GM23248 (cell line): Measurements from ENCODE around the gene SPINK6. TPM values are rescaled to one million over a fixed set of nuclear protein-coding genes. Genes with fewer than 3 reads are reported as not detected.

Experiments
- DNase-seq: peaks from one replicate; pipeline ENCODE4 v3.0.0-alpha.2; 2015
- H2AFZ ChIP-seq: fragments of 200-600 bp; sonication (generic); 2 replicates; pipeline ENCODE4 v1.6.1; 2016; ENCODE audit warnings: antibody characterized with exemption
- H3F3A ChIP-seq: fragments of 200-600 bp; sonication (generic); 2 replicates; pipeline ENCODE4 v1.6.1; 2016; ENCODE audit warnings: mild to moderate bottlenecking, antibody characterized with exemption, mixed run types; ENCODE audit not compliant: insufficient read depth
- H3K27ac ChIP-seq: fragments of 200-600 bp; sonication (generic); 2 replicates; pipeline ENCODE4 v1.5.1; 2016; ENCODE audit warnings: mild to moderate bottlenecking
- H3K27me3 ChIP-seq: fragments of 200-600 bp; sonication (generic); replicated peaks from 2 replicates; pipeline ENCODE4 v1.6.1; 2016; ENCODE audit warnings: mild to moderate bottlenecking; ENCODE audit not compliant: insufficient read depth
- H3K36me3 ChIP-seq: fragments of 200-600 bp; sonication (generic); 2 replicates; pipeline ENCODE4 v1.6.1; 2016; ENCODE audit warnings: low read depth, mild to moderate bottlenecking
- H3K4me1 ChIP-seq: fragments of 200-600 bp; sonication (generic); 2 replicates; pipeline ENCODE4 v1.6.1; 2016; ENCODE audit warnings: mild to moderate bottlenecking; ENCODE audit not compliant: insufficient read depth
- H3K4me2 ChIP-seq: fragments of 200-600 bp; sonication (generic); one replicate; pipeline ENCODE4 v1.6.1; 2016; ENCODE audit warnings: mild to moderate bottlenecking; ENCODE audit not compliant: unreplicated experiment
- H3K4me3 ChIP-seq: fragments of 200-600 bp; sonication (generic); 2 replicates; pipeline ENCODE4 v1.5.1; 2016; ENCODE audit warnings: mild to moderate bottlenecking
- H3K79me2 ChIP-seq: fragments of 200-600 bp; sonication (generic); 2 replicates; pipeline ENCODE4 v1.6.1; 2016; ENCODE audit warnings: mild to moderate bottlenecking; ENCODE audit not compliant: insufficient read depth
- H3K9ac ChIP-seq: fragments of 200-600 bp; sonication (generic); 2 replicates; pipeline ENCODE4 v1.6.1; 2016; ENCODE audit warnings: mild to moderate bottlenecking
- H3K9me2 ChIP-seq: fragments of 200-600 bp; sonication (generic); 2 replicates; pipeline ENCODE4 v1.6.1; 2016; ENCODE audit warnings: mixed run types, mild to moderate bottlenecking, moderate library complexity; ENCODE audit not compliant: insufficient read depth
- H3K9me3 ChIP-seq: fragments of 200-600 bp; sonication (generic); one replicate; pipeline ENCODE4 v1.6.1; 2017; ENCODE audit warnings: low read depth
- H4K20me1 ChIP-seq: fragments of 200-600 bp; sonication (generic); 2 replicates; pipeline ENCODE4 v1.6.0; 2016; ENCODE audit not compliant: insufficient read depth
- EZH2 ChIP-seq: fragments of 200-600 bp; sonication (generic); IDR thresholded peaks from 2 replicates; pipeline ENCODE4 v1.6.1; 2018; ENCODE audit warnings: antibody characterized with exemption, mild to moderate bottlenecking; ENCODE audit not compliant: insufficient read depth, poor library complexity, severe bottlenecking
- EZH2phosphoT487 ChIP-seq: fragments of 200-600 bp; sonication (generic); IDR thresholded peaks from 2 replicates; pipeline ENCODE4 v1.6.1; 2018; ENCODE audit warnings: antibody characterized with exemption, moderate library complexity, mild to moderate bottlenecking, low read depth; ENCODE audit not compliant: insufficient read depth
- WGBS, 2 experiments: methylation state at CpG; one replicate each; pipeline ENCODE4 v1.1.6; 2015 to 2017; ENCODE audit warnings: low lambda C conversion rate in 2 of 2, low coverage in 1 of 2; ENCODE audit errors: missing lambda C conversion rate in 2 of 2; 5-methylcytosine and 5-hydroxymethylcytosine counted together
- in situ Hi-C: fragments of 300-500 bp; cut with MboI; formaldehyde crosslinking; loops from 2 replicates; pipeline ENCODE4 v1.15.0; 2020
- polyA plus RNA-seq: library from polyadenylated mRNA; unstranded; fragments of >200 nt; fragmentation: Nextera tagmentation; extraction: Ambion mirVana; gene quantifications from 2 replicates; pipeline ENCODE4 v1.2.1, GENCODE V29; 2016
- total RNA-seq: library from RNA; depleted of rRNA; stranded (reverse); fragments of >200 nt; shearing (Covaris generic); gene quantifications from 2 replicates; pipeline ENCODE4 v1.2.3, GENCODE V29; 2014

SPINK6 gene
- total and polyA plus RNA-seq, 2 experiments from 2014 or later: not detected

DNA sequence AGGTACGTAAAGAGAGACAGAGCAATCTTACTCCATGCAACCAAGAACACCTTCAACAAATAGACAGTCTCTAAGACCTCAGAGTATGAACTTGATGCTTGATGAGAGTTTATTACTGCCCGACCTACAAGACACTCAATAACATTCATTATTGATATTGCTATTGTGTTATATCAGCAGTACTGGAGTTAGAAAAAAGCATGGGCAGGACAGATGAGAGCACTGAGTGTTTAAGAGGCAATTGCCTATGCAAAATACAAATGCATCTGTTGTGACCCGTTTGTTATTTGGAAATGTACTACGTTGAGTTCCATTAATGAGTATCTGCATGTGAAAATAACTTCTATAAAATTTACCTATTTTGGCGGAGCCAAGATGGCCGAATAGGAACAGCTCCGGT is 27.4 kb downstream of the SPINK6 start:
- Histone ChIP-seq H3K4me2 (no peak overlapping the region), H3K4me3 (no peak overlapping the region), H3K9me2 (no peaks in the 10 kb centered on the region), H3K4me1 (no peaks in the 10 kb centered on the region), H3K27ac (no peak overlapping the region), H3K9ac (no peak overlapping the region), H3K27me3 (no peaks in the 10 kb centered on the region), H4K20me1 (no peaks in the 10 kb centered on the region), H3K9me3 (no peaks in the 10 kb centered on the region), H3F3A (no peaks in the 10 kb centered on the region), H3K36me3 (no peaks in the 10 kb centered on the region), H2AFZ (no peak overlapping the region), H3K79me2 (no peaks in the 10 kb centered on the region)
- TF ChIP-seq EZH2phosphoT487 (no peak), EZH2 (no peak)
- DNase-seq: no peak
- 52 to 53% methylated on average over 7 of the region's 7 CpGs for WGBS, 2 experiments
- in situ Hi-C loops: no loop called here

DNA sequence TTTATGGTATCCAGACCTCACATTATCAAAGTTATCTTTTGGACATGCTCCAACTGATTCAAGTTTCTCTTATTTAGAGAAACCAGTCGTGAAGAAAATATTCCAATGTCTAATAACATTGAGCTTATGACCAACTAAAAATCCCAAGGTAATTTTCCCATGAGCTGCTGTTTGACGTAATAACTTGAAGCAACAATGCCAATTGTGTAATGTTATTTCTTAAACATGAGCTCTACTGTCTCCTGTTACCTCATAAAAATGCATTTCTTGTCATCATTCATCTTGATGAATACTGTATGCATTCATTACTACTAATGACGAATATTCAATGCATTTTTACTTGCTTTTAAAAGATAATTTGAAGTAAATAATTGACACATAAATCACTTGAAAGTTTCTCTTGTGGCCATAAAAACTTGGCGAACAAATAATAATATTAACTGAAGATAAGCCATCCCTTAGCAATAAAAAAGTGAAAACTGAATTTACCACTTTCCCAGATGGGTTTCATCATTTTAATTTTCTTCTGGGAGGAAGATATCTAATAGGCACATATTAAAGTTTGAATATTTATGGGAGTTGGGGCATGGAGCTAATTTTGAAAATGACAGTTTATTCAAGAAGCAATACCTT is 35.1 kb downstream of the SPINK6 start:
- 4 to 13% methylated on average over 4 of the region's 4 CpGs for WGBS, 2 experiments
- Histone ChIP-seq H3K4me2 (no peak overlapping the region), H3K4me3 (no peak overlapping the region), H3K36me3 (no peaks in the 10 kb centered on the region), H3K9me2 (no peaks in the 10 kb centered on the region), H3K79me2 (no peaks in the 10 kb centered on the region), H3K9me3 (no peaks in the 10 kb centered on the region), H3K27ac (no peak overlapping the region), H2AFZ (no peak overlapping the region), H3F3A (no peaks in the 10 kb centered on the region), H3K27me3 (no peaks in the 10 kb centered on the region), H4K20me1 (no peaks in the 10 kb centered on the region), H3K9ac (no peak overlapping the region), H3K4me1 (no peaks in the 10 kb centered on the region)
- TF ChIP-seq EZH2phosphoT487 (no peak), EZH2 (no peak)
- DNase-seq: no peak
- in situ Hi-C loops: no loop called here

DNA sequence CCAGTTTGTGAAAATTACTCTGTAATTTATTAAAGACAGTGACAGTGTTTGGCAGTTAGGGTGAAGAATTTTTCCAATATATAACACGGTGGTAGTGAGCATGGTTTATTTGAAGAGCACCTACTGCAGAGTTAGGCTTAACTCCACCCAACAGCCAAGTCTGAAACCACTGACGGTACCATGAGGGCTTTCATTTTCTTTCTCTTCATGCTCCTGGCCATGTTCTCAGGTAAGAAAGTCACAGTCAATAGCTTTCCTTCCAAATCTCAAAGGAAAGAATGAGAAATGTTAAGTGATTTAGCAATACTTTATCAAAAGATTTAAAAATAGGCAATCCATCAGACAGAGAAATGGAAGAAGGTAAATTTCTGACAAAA is 35.6 kb downstream of the SPINK6 start, which contains the start of gene MARCOL:
TSS of gene MARCOL (plus strand) at position 108 of the 377 bp plus-strand sequence. CDS start at position 181, 73 bp downstream.
- Histone ChIP-seq H4K20me1 (no peaks in the 10 kb centered on the region), H2AFZ (no peak within 1 kb of the TSS), H3K27ac (no peak within 1 kb of the TSS), H3K9ac (no peak within 1 kb of the TSS), H3K79me2 (no peaks in the 10 kb centered on the region), H3K4me3 (no peak within 1 kb of the TSS), H3K4me2 (no peak within 1 kb of the TSS), H3K4me1 (no peaks in the 10 kb centered on the region), H3K36me3 (no peaks in the 10 kb centered on the region), H3F3A (no peaks in the 10 kb centered on the region), H3K9me3 (no peaks in the 10 kb centered on the region), H3K9me2 (no peaks in the 10 kb centered on the region), H3K27me3 (no peaks in the 10 kb centered on the region)
- in situ Hi-C loops: no loop called here
- WGBS, 2 experiments: 12 to 13% methylated on average over 2 of the region's 2 CpGs
- TF ChIP-seq EZH2 (no peak), EZH2phosphoT487 (no peak)
- DNase-seq: no peak

DNA sequence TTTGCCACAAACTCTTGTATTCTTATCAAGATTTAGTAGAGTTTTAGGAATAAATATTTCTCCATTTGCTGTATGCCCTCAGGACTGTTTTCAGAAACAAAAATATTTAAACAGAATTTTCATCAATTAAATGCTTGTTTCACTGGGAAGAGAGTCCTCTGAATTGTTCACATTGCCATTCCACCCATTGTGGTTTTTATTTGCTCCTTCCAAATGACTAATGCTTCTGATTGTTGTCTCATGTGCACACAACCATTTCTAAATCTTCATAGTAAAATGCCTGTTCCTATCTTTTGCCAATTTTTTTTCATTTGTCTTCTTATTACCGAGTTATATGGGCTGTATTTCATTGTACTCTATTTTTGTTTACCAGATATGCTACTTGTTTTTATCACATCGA is 46.1 kb downstream of the SPINK6 start:
- Histone ChIP-seq H3K4me1 (no peaks in the 10 kb centered on the region), H3K36me3 (no peaks in the 10 kb centered on the region), H3K9me2 (no peaks in the 10 kb centered on the region), H3K4me3 (no peak overlapping the region), H3K27ac (no peak overlapping the region), H3F3A (no peaks in the 10 kb centered on the region), H4K20me1 (no peaks in the 10 kb centered on the region), H3K9me3 (no peaks in the 10 kb centered on the region), H3K4me2 (no peak overlapping the region), H3K27me3 (no peaks in the 10 kb centered on the region), H2AFZ (no peak overlapping the region), H3K79me2 (no peaks in the 10 kb centered on the region), H3K9ac (no peak overlapping the region)
- in situ Hi-C loops: no loop called here
- 8% methylated on average over 2 of the region's 2 CpGs for WGBS, 2 experiments
- DNase-seq: no peak
- no peak for TF ChIP-seq EZH2phosphoT487
- no peak for TF ChIP-seq EZH2

DNA sequence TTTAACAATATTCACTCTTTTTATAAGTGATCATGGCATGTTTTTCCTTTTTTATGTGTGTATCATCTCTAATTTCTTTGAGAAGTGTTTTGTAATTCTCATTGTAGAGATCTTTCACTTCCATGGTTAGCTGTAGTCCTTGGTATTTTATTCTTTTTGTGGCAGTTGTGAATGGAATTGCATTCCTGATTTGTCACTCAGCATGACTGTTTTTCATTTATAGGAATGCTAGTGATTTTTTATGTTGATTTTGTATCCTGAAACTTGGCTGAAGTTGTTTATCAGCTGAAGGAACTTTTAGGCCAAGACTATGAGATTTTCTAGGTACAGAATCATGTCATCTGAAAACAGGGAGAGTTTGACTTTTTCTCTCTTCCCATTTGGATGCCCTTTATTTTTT is 52.6 kb downstream of the SPINK6 start:
- no peak overlapping the region for H3K27ac ChIP-seq
- H4K20me1 ChIP-seq: no peaks in the 10 kb centered on the region
- in situ Hi-C loops: no loop called here
- no peaks in the 10 kb centered on the region for H3K36me3 ChIP-seq
- H3K4me2 ChIP-seq: no peak overlapping the region
- no peaks in the 10 kb centered on the region for H3K4me1 ChIP-seq
- H3K79me2 ChIP-seq: no peaks in the 10 kb centered on the region
- no peaks in the 10 kb centered on the region for H3F3A ChIP-seq
- no peaks in the 10 kb centered on the region for H3K9me2 ChIP-seq
- no peak overlapping the region for H2AFZ ChIP-seq
- no peak for TF ChIP-seq EZH2
- TF ChIP-seq EZH2phosphoT487: no peak
- peaks cover 3% of the 10 kb centered on the region for H3K9me3 ChIP-seq
- no peaks in the 10 kb centered on the region for H3K27me3 ChIP-seq
- DNase-seq: no peak
- no peak overlapping the region for H3K9ac ChIP-seq
- no peak overlapping the region for H3K4me3 ChIP-seq
